Measurements from ENCODE around the gene CBFB. TPM values are rescaled to one million over a fixed set of nuclear protein-coding genes. Genes with fewer than 3 reads are reported as not detected.

CBFB gene
- total and polyA plus RNA-seq, 2 experiments from 2014 or later, result 66.3 to 197 TPM

DNA sequence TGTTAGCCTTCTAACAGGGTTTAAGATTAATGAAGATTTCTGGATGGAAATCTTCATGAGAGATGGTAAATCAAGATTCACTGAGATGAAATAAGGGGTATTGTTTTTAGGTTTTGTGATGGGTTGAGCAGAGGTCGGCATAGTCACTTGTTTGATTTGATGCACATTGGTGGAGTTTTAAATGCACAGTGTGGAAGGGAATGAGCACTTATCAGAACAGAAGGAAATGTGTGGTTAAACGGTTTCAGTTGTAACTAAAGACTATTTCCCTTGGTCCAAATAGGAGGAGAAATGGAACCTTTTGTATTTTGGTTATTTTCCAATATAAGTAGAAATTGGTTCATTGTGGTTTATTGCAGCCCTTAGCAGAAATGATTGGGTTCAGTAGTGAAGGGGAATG, 34.1 kb downstream of the CBFB start:
- H3K36me3 ChIP-seq, result peaks cover 8% of the 10 kb centered on the region

DNA sequence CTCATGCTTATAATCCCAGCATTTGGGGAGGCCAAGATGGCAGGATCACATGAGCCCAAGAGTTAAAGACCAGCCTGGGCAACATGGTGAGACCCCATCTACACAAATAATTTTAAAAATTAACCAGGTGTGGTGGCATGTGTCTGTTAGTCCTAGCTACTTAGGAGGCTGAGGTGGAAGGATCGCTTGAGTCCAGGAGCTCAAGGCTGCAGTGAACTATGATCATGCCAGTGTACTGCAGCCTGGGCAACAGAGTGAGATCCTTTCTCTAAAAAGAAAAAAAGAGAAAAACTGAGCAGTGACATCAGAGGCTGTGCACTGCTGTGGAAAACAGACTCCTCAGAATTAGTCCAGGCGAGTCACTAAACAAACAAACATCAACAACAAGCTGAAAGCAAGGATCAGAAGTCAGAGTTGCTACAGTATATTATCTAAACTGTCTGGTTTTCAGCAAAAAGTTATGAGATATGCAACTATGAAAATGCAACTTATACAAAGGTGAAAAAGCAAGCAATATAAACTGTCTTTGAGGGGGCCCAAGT, 39.3 kb downstream of the CBFB start:
- Histone ChIP-seq H3K4me1 (ENCODE audit: low read depth) (no peaks in the 10 kb centered on the region), H3K27me3 (no peaks in the 10 kb centered on the region), H3K36me3 (peaks cover 21% of the 10 kb centered on the region), H3K4me3 (no peak overlapping the region), H3K9me3 (ENCODE audit: low read depth) (no peaks in the 10 kb centered on the region), H3K27ac (no peak overlapping the region)
- no peak for DNase-seq (ENCODE audit: low read depth in 1 of 2, low spot score in 1 of 2)
- TF ChIP-seq, protein P1, sequence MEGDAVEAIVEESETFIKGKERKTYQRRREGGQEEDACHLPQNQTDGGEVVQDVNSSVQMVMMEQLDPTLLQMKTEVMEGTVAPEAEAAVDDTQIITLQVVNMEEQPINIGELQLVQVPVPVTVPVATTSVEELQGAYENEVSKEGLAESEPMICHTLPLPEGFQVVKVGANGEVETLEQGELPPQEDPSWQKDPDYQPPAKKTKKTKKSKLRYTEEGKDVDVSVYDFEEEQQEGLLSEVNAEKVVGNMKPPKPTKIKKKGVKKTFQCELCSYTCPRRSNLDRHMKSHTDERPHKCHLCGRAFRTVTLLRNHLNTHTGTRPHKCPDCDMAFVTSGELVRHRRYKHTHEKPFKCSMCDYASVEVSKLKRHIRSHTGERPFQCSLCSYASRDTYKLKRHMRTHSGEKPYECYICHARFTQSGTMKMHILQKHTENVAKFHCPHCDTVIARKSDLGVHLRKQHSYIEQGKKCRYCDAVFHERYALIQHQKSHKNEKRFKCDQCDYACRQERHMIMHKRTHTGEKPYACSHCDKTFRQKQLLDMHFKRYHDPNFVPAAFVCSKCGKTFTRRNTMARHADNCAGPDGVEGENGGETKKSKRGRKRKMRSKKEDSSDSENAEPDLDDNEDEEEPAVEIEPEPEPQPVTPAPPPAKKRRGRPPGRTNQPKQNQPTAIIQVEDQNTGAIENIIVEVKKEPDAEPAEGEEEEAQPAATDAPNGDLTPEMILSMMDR (IDR thresholded peaks at IDR 0.05; ENCODE audit: low read depth, low read length), result no peak

More for the DNA sequence above, 34.1 kb downstream of the CBFB start:
- Histone ChIP-seq H3K27me3 (no peaks in the 10 kb centered on the region), H3K27ac (no peak overlapping the region), H3K9me3 (ENCODE audit: low read depth) (no peaks in the 10 kb centered on the region), H3K4me1 (ENCODE audit: low read depth) (no peaks in the 10 kb centered on the region), H3K4me3 (no peak overlapping the region)
- DNase-seq (ENCODE audit: low read depth in 1 of 2, low spot score in 1 of 2), result no peak
- TF ChIP-seq, protein P1 (IDR thresholded peaks at IDR 0.05; ENCODE audit: low read depth, low read length), result no peak

DNA sequence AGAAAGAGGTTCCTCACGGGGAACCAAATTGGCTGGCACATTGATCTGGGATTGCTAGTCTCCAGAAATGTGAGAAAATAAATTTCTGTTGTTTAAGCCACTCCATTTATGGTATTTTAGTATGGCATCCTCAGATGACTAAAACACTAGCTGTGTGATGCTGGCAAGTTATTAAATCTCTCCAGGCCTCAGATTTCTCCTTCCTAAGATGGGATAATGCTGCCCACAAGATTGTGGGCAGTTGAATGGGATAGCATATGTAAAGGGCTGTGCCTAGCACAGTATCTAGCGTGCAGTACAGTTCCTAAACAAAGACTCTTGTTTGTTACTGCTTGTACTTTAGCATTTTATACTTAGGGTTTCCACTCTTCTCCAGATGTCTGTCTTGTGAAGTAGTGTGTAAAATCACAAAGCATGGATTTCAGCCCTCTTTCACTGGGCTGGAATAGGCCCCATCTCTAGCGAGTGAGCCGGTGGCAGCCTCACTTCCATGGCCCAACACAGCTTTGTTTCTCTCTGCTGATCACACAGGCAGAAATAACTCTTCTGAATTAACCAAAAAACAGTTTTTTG, 42.6 kb downstream of the CBFB start:
- Histone ChIP-seq H3K9me3 (ENCODE audit: low read depth) (no peaks in the 10 kb centered on the region), H3K36me3 (peaks cover 22% of the 10 kb centered on the region), H3K27me3 (no peaks in the 10 kb centered on the region), H3K4me3 (no peak overlapping the region), H3K4me1 (ENCODE audit: low read depth) (no peaks in the 10 kb centered on the region), H3K27ac (no peak overlapping the region)
- TF ChIP-seq, protein P1 (IDR thresholded peaks at IDR 0.05; ENCODE audit: low read depth, low read length), result no peak
- DNase-seq (ENCODE audit: low read depth in 1 of 2, low spot score in 1 of 2), result no peak

DNA sequence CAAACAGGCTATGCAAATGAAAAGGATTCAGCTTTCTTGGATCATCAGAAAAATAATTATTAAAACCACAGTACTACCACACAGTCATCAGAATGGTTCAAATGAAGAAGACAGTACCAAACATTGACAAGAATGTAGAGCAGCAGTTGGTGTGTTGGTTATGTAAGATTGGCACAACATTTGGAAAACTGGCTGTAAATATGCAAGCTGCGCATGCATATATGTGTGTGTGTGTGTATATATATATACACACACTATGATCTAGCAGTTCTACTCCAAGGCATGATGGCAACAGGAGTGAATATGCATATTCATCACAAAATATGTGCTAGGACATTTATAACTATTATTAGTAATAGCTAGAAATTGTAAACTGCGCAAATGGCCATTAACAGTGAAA, 46.4 kb downstream of the CBFB start:
- H3K4me1 ChIP-seq (ENCODE audit: low read depth), result no peaks in the 10 kb centered on the region
- no peak overlapping the region for H3K27ac ChIP-seq
- H3K9me3 ChIP-seq (ENCODE audit: low read depth), result no peaks in the 10 kb centered on the region
- TF ChIP-seq, protein P1 (IDR thresholded peaks at IDR 0.05; ENCODE audit: low read depth, low read length), result no peak
- no peak overlapping the region for H3K4me3 ChIP-seq
- H3K27me3 ChIP-seq, result no peaks in the 10 kb centered on the region
- peaks cover 8% of the 10 kb centered on the region for H3K36me3 ChIP-seq
- no peak for DNase-seq (ENCODE audit: low read depth in 1 of 2, low spot score in 1 of 2)

DNA sequence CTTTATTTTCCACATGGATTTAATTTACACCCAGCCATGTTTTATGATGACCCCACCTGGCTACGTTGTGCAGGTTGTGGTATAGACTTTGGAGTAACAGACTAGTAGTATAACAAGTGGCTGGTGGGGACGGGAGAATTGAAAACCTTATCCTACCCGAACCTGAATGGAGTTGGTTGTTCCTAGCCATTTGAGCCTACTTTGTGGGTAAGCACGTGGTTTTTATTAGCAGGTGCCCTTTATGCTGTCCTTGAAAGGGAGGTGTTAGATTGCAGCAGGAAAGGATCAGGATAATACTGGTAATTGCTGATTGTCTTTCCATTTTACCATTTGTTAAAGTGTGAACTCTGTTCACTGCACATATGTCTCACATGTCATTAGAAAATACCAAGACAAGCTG, 48.9 kb downstream of the CBFB start:
- Histone ChIP-seq H3K27ac (no peak overlapping the region), H3K9me3 (ENCODE audit: low read depth) (no peaks in the 10 kb centered on the region), H3K4me3 (no peak overlapping the region), H3K4me1 (ENCODE audit: low read depth) (no peaks in the 10 kb centered on the region), H3K36me3 (peaks cover 7% of the 10 kb centered on the region), H3K27me3 (no peaks in the 10 kb centered on the region)
- TF ChIP-seq, protein P1 (IDR thresholded peaks at IDR 0.05; ENCODE audit: low read depth, low read length), result no peak
- DNase-seq (ENCODE audit: low read depth in 1 of 2, low spot score in 1 of 2), result no peak
